Rectal smooth muscle tissue (tissue), 1 donor: Measurements from ENCODE around the gene PDCD4.
"Not testable (repeated sequence)": the region's sequence is repeated elsewhere in the genome, so short reads cannot be mapped to it uniquely, and the experiment has no call there.

Experiments
- H3K27ac ChIP-seq: one replicate; pipeline ENCODE4 v1.7.0; 2013; ENCODE audit warnings: low read depth, low read length, inconsistent platforms
- H3K27me3 ChIP-seq: one replicate; pipeline ENCODE4 v1.7.0; 2013; ENCODE audit warnings: low read length; ENCODE audit not compliant: control insufficient read depth, insufficient read depth
- H3K36me3 ChIP-seq: one replicate; pipeline ENCODE4 v1.7.0; 2013; ENCODE audit warnings: low read length; ENCODE audit not compliant: control insufficient read depth, insufficient read depth
- H3K4me1 ChIP-seq: one replicate; pipeline ENCODE4 v1.7.0; 2013; ENCODE audit warnings: low read length; ENCODE audit not compliant: control insufficient read depth, insufficient read depth
- H3K4me3 ChIP-seq: one replicate; pipeline ENCODE4 v1.7.0; 2013; ENCODE audit warnings: low read length
- H3K9ac ChIP-seq: one replicate; pipeline ENCODE4 v1.7.0; 2013; ENCODE audit warnings: low read length

The PDCD4 gene

DNA sequence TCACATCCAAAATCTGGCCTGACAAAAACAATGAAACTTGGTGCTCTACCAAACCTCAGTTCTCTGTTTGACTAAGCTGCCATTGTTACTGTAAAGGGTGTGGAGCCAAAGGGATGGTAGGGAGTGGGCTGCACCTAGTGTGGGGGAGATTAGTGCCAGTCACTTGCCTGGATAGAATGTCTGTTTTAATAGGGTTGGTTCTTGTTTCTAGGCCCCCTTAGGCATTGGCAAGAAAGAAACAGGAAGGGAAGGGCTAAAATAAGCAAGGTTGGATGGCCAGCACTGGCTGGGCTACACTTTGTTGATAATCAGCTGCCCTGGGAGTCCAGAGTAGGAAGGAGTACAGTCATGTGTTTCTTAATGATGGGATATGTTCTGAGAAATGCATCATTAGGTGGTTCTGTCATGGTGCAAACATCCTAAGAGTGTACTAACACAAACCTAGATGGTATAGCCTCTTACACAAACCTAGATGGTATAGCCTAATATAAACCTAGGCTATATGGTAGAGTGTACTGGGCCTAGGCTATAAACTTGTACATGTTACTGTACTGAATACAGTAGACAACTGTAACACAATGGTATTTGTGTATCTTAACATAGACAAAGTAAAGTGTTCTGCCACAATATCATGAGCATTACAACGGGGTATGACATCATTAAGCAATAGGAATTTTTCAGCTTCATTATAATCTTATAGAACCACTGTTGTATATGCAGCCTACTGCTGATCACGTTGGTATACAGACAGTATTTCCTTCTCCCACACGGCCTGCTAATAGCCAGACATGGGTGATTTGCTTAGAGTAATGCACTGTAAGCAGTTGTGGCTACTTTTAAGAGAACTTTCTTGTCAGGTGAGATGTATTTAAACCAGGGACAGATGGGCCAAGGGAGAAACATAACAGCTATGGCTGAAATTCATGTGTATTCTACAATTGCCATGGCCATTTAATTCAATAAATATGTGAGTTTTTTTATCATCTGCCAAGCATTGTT lies 31.9 kb downstream of the PDCD4 start:
- H3K9ac ChIP-seq, result no peak overlapping the region
- H3K4me1 ChIP-seq, result no peaks in the 10 kb centered on the region
- H3K36me3 ChIP-seq, result peaks cover 10% of the 10 kb centered on the region
- no peak overlapping the region for H3K27ac ChIP-seq
- H3K27me3 ChIP-seq, result no peaks in the 10 kb centered on the region
- H3K4me3 ChIP-seq, result no peak overlapping the region

DNA sequence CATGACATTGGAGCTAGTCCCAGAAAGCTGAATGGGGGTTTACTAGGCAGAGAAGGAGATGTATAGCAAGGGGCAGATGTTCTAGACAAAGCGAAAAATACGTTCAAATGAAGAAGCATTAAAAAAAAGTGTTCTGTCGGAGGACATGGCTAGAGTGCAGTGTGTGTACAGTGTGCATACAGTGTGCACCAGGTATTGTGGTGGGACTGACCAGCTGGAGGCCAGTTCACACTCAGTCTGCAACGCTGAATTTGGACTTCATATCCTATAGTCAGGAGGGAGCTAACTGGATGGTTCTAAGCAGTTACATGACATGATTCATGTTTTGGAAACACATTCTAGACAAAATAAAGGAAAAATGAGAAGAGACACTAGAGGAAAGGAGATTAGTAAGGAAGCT lies 38.4 kb downstream of the PDCD4 start:
- Histone ChIP-seq H3K9ac (no peak overlapping the region), H3K27me3 (no peaks in the 10 kb centered on the region), H3K27ac (no peak overlapping the region), H3K36me3 (no peaks in the 10 kb centered on the region), H3K4me3 (no peak overlapping the region), H3K4me1 (no peaks in the 10 kb centered on the region)

DNA sequence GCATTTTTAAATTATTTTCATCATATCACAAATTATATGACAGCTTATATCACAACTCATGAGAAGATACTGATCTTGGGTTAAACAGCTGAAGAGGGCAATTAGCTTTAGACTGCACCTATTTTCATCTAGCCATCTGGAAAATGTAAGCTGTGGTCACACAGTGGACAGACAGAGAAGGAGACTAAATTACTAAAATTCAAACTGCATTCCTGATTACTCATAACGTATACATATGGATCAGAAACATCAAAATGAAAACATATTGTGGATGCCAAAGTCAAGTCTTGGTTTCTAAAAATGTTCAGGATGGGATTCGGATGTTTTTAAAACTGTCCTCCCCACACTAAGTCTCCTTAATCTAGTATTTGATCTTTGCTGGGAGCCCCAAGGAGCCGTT lies 40.6 kb downstream of the PDCD4 start:
- Histone ChIP-seq H3K36me3 (no peaks in the 10 kb centered on the region), H3K27ac (no peak overlapping the region), H3K9ac (no peak overlapping the region), H3K4me3 (no peak overlapping the region), H3K27me3 (no peaks in the 10 kb centered on the region), H3K4me1 (peaks cover under 1% of the 10 kb centered on the region)

DNA sequence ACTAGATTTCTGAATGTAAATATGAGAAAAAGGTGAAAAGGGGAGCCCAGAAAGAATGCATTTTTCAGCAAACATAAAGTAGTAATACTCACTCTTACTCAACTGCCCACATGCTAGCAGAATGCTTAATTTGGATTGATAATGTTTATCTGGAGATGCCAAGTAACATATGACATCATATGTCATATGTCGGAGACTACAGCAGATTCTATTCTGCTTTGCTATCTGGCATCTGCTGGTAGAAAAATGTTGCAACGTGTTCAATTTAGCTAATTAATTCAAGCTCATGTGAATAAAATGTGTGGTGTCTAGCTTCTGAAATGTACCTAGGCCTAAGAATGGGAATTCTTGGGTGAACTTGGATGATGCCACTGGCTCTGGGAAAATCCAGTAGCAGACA lies 42.7 kb downstream of the PDCD4 start:
- H3K36me3 ChIP-seq, result no peaks in the 10 kb centered on the region
- H3K27ac ChIP-seq, result no peak overlapping the region
- H3K9ac ChIP-seq, result no peak overlapping the region
- no peaks in the 10 kb centered on the region for H3K27me3 ChIP-seq
- H3K4me3 ChIP-seq, result no peak overlapping the region
- peaks cover 7% of the 10 kb centered on the region for H3K4me1 ChIP-seq

DNA sequence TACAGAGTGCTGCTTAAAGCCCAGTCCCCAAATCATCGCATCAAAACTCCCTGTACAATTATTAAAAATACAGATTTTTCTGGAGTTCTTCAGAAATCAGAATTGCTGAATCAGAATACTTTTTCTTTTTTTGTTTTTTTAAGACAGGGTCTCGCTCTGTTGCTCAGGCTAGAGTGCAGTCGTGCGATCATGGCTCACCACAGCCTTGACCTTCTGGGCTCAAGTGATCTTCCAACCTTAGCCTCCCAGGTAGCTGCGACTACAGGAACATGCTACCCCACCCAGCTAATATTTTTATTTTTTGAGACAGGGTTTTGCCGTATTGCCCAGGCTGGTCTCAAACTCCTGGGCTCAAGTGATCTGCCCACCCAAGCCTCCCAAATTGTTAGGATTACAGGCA lies 43.3 kb downstream of the PDCD4 start:
- Histone ChIP-seq H3K36me3 (no peaks in the 10 kb centered on the region), H3K27me3 (no peaks in the 10 kb centered on the region), H3K27ac (no peak overlapping the region), H3K4me1 (peaks cover 7% of the 10 kb centered on the region), H3K4me3 (no peak overlapping the region), H3K9ac (no peak overlapping the region)

DNA sequence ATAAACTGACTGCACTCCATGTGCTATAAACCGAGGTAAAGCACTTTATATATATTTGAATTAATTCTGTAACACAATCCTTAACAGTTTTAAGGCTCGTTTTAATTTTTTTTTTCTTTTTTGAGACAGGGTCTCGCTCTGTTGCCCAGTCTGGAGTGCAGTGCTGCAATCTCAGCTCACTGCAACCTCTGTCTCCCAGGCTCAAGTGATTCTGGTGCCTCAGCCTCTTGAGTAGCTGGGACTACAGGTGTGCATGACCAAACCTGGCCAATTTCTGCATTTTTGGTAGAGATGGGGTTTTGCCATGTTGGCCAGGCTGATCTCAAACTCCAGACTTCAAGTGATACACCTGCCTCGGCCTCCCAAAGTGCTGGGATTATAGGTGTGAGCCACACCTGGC lies 43.9 kb downstream of the PDCD4 start:
- H3K9ac ChIP-seq, H3K27ac ChIP-seq, H3K4me1 ChIP-seq, H3K36me3 ChIP-seq, H3K4me3 ChIP-seq, H3K27me3 ChIP-seq: not testable (repeated sequence)

DNA sequence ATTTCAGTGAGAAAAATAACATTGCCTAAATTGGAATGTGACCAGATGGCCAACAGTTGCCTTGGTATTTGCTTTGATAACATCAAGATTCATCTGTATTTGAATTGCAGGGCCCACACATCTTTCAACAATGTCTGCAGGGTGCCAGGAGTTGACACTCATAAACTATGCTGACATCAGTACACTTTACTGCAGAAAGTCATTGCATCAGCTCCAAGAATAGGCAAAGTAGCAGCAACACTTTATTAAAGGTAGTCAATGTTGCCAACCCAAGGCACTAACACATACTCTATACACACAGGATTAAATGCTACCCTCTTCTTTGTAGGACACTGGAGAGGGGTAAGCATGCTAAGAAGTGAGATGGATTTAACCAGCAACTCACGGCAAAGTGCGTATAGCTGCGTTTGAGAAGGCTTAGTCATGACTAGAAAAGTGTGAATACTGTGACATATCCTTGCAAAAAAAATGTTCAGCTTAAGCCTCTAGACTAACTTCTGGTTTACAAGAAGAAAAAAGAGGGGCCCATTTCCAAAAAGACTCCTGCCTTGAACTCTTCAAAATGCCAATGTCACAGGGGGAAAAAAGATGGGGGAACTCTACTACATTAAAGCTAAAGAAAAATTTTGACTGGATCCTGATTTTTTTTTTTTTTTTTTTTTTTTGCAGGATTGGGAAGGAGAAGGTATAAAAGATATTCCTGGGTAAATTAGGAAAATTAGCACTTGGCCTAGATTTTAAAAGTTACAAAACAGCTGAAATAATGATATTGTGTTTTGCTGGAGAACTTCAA lies 45.0 kb downstream of the PDCD4 start:
- H3K4me3 ChIP-seq, result no peak overlapping the region
- H3K4me1 ChIP-seq, result peaks cover 9% of the 10 kb centered on the region
- H3K36me3 ChIP-seq, result no peaks in the 10 kb centered on the region
- H3K27ac ChIP-seq, result no peak overlapping the region
- H3K9ac ChIP-seq, result no peak overlapping the region
- H3K27me3 ChIP-seq, result no peaks in the 10 kb centered on the region

DNA sequence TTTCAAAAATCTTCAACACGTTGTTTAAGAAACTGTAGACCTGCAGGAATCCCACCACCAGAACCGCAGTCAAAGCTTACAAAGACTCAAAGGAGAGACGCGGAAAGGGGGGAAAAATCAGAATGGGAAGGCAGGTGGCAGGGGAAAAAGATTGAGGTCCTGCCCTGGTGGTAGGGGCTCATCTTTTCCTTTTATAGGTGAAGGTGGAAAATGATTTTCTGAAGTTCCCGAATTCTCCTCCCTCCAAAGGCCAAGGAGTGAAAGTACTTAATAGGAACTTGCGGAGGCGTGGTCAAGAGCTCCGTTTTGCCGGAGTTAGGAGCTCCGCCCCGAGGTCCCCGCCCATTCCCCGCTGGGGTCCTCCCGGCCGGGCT lies 46.5 kb downstream of the PDCD4 start:
- peaks cover 11% of the 10 kb centered on the region for H3K4me1 ChIP-seq
- H3K36me3 ChIP-seq, result no peaks in the 10 kb centered on the region
- peak overlapping the region; percentile 97 for H3K4me3 ChIP-seq
- no peaks in the 10 kb centered on the region for H3K27me3 ChIP-seq
- no peak overlapping the region for H3K9ac ChIP-seq
- peak overlapping the region; percentile 99 for H3K27ac ChIP-seq

DNA sequence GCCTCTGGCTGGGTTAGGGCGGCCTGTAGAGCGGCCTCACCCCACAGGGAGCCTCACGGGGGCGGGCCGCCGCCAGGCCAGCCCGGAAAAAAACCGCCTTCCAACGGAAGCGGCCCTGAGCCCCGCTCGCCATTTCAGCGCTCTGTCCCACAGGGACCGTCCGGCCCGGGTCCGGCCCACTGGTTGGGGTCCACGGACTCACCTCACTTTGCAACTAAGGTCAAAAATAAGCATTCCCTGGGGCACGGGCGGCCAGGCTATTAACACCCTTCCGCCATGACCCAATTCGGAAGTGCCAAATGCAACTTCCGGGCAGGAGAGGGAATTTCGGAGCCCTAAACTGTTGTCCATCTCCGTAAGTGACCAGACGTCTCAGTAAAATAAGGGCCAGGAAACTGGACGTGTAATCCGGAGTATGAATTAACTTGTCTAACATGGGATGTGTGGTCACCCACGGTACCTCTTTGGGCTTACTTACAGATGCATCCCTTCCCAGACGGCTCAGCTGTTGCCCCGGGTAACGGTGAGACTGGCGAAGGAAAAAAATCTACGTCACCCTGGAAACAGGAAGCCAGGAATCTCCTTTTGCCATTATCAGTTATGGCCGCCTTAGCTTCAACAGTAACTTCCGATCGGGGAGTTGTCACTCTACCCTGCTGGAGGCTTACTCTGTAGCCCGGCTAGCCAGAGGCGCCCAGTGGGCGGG lies 47.1 kb downstream of the PDCD4 start, which contains the start of gene BBIP1:
BBIP1 (minus strand) TSS at position 538 of the 706 bp plus-strand sequence. CDS start 1,023 bp downstream, outside the sequence.
- H3K4me1 ChIP-seq, result peaks cover 12% of the 10 kb centered on the region
- H3K27me3 ChIP-seq, result no peaks in the 10 kb centered on the region
- H3K9ac ChIP-seq, result peak within 1 kb of the TSS; percentile 95
- H3K27ac ChIP-seq, result peak within 1 kb of the TSS; percentile 99
- H3K4me3 ChIP-seq, result peak within 1 kb of the TSS; percentile 97
- H3K36me3 ChIP-seq, result no peaks in the 10 kb centered on the region

DNA sequence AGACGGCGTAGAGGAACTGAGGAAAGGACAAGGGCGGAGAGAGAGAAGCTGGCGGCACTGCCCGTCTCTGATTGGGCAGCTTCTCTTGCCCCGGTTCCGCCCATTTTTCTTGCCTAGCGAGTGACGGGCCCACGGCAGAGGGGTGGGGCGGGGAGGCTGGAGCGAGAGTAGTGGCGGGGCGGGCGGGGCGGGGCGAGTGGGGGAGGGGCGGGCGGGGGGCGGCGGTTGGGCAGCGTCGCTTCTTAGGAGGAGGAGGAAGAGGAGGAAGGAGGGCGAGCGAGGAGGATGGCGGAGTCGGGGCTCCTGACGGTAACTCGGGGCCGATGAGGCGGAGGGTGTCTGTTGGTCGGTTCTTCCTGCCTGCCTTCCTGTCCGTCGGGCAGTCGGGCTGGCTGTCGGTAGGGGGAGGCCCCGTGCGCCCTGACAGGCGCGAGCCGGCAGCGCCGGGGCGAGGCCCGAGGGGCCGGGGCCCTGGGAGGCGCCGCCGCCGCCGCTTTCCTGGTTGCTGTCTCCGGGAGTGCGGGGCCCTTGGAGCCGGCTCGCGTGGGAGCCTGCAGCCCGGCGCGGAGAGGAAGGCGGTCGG lies 47.7 kb downstream of the PDCD4 start, which contains the start of gene SHOC2:
SHOC2 (plus strand) TSS at position 256 of the 583 bp plus-strand sequence. CDS start 44,755 bp downstream, outside the sequence.
- H3K27ac ChIP-seq, result peak within 1 kb of the TSS; percentile 99
- H3K9ac ChIP-seq, result peak within 1 kb of the TSS; percentile 95
- peaks cover 17% of the 10 kb centered on the region for H3K4me1 ChIP-seq
- H3K27me3 ChIP-seq, result no peaks in the 10 kb centered on the region
- H3K4me3 ChIP-seq, result peak within 1 kb of the TSS; percentile 97
- H3K36me3 ChIP-seq, result no peaks in the 10 kb centered on the region

DNA sequence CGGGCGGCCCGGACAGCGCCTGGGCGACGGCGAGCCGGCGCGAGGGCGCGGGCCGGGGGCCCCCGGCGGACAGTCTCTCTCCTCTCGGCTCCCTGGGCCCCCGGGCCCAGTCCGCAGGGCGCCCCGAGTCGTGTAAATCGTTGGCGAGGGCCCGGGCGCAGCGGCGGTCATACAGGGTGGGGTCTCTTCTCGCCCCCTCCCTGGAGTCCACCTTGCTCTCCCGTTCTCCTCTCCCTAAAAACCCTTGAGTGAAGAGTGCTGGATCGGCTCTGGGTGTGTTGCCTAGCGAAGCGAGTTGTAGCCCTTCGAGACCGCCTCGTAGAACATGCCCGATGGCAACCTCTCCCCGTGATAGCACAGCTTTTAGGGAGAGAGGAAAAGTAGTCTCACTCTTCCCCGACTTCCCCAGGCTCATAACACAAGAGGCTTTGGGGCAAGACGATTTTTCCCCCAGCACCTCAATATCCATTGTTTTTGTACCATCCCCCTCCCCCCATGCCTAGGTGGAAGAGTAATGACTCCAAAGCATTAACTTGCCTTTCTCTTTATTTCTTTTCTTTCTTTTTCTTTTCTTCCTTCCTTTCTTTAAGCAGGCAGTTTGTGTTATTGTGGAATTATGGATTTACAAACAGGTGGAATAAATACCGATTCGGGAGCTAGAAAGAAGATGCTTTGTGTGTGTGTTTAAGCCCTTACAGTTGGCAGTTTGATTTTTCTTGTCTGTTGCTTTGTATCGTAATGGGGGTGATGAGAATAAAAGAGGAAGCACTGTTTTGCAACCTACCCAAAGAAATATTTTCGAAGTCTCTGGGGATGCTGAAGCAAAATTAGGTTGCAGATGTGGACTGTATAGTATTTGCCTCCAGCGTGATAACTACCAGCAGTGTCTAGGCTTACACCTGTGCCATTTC lies 48.5 kb downstream of the PDCD4 start:
- Histone ChIP-seq H3K27me3 (no peaks in the 10 kb centered on the region), H3K9ac (peak overlapping the region; percentile 91), H3K4me1 (peaks cover 17% of the 10 kb centered on the region), H3K36me3 (no peaks in the 10 kb centered on the region), H3K27ac (peak overlapping the region; percentile 91), H3K4me3 (peak overlapping the region; percentile 78)
